Measurements from ENCODE around the gene FUT9.

GRCh38 chr6:95998133-95998532 is 17.6 kb upstream of the FUT9 start:
- TF ChIP-seq CTCF (conservative IDR thresholded peaks at IDR 0.05 in 1 of 2, IDR thresholded peaks at IDR 0.05 in 1 of 2; ENCODE audit: low read depth in 1 of 2, low read length in 2 of 2) (no peak), EZH2 (IDR thresholded peaks at IDR 0.05; ENCODE audit: low read length, missing control alignments) (no peak)
